Lung (tissue), 12 donors: ENCODE measurements around the gene COL12A1. TPM values are rescaled to one million over a fixed set of nuclear protein-coding genes. Genes with fewer than 3 reads are reported as not detected.

Experiments
- ATAC-seq: fragments of 200-7000 bp; cut with Tn5 transposase; one replicate; pipeline ENCODE4 v1.9.1; 2020; ENCODE audit warnings: moderate number of reproducible peaks; ENCODE audit not compliant: insufficient read depth, low FRiP score
- DNase-seq, 3 donors: peaks; one replicate each; pipeline ENCODE4 v3.0.0-alpha.2; 2013 to 2017
- H3K27ac ChIP-seq, 2 donors: one replicate each; pipeline ENCODE4 v1.5.1; 2013; ENCODE audit warnings: mild to moderate bottlenecking in 2 of 2, moderate library complexity in 2 of 2, control low read depth in 1 of 2, inconsistent platforms in 1 of 2, low read depth in 1 of 2, low read length in 1 of 2
- H3K27me3 ChIP-seq, 3 donors: one replicate each; pipeline ENCODE4 v1.5.1; 2013; ENCODE audit warnings: low read length in 2 of 3; ENCODE audit not compliant: control insufficient read depth in 3 of 3, insufficient read depth in 3 of 3
- H3K36me3 ChIP-seq, 4 donors: one replicate each; pipeline ENCODE4 v1.5.1; 2013; ENCODE audit warnings: low read length in 4 of 4, mild to moderate bottlenecking in 1 of 4, moderate library complexity in 1 of 4; ENCODE audit not compliant: control insufficient read depth in 4 of 4, insufficient read depth in 4 of 4
- H3K4me1 ChIP-seq, 5 donors: one replicate each; pipeline ENCODE4 v1.5.1; 2013; ENCODE audit warnings: low read length in 5 of 5, mild to moderate bottlenecking in 2 of 5, moderate library complexity in 1 of 5; ENCODE audit not compliant: control insufficient read depth in 5 of 5, insufficient read depth in 5 of 5
- H3K4me3 ChIP-seq: one replicate; pipeline ENCODE4 v1.5.1; 2013; ENCODE audit warnings: mild to moderate bottlenecking, control low read depth, moderate library complexity
- H3K9ac ChIP-seq, 2 donors: one replicate each; pipeline ENCODE4 v1.5.1; 2013; ENCODE audit warnings: low read length in 2 of 2, control low read depth in 1 of 2; ENCODE audit not compliant: insufficient read depth in 1 of 2
- H3K9me3 ChIP-seq, 4 donors: one replicate each; pipeline ENCODE4 v1.5.1; 2013; ENCODE audit warnings: low read length in 3 of 4, mild to moderate bottlenecking in 1 of 4, moderate library complexity in 1 of 4; ENCODE audit not compliant: control insufficient read depth in 4 of 4, insufficient read depth in 3 of 4
- CTCF ChIP-seq: IDR thresholded peaks from 2 replicates; pipeline ENCODE4 v1.5.1; 2012; ENCODE audit warnings: mild to moderate bottlenecking; ENCODE audit errors: control extremely low read depth, extremely low read depth
- WGBS, 2 donors: extraction: QIAGEN DNeasy Blood & Tissue Kit; methylation state at CpG; one replicate each; pipeline ENCODE4 v1.1.7; 2013; 5-methylcytosine and 5-hydroxymethylcytosine counted together
- polyA plus RNA-seq, 2 donors: library from polyadenylated mRNA; stranded (reverse); fragments of 200-250 nt; gene quantifications; one replicate each; pipeline ENCODE4 v1.2.1, GENCODE V29; 2013
- total RNA-seq, 2 donors: library from RNA; depleted of rRNA in 1 of 2; stranded (reverse); fragments of >200 nt in 1 of 2; gene quantifications; one replicate each; pipeline ENCODE4 v1.2.1, GENCODE V29; 2014 to 2021
- donor health status: control.
- donor health status: control.
- donor health status: Bipolar disorder and iron deficiency.
- donor health status: healthy.
- donor health status: DM: yes; HTN: yes; CAD: no.

The COL12A1 gene
- total and polyA plus RNA-seq, 4 donors: 10.6 to 75.7 (median 29.7) TPM

DNA sequence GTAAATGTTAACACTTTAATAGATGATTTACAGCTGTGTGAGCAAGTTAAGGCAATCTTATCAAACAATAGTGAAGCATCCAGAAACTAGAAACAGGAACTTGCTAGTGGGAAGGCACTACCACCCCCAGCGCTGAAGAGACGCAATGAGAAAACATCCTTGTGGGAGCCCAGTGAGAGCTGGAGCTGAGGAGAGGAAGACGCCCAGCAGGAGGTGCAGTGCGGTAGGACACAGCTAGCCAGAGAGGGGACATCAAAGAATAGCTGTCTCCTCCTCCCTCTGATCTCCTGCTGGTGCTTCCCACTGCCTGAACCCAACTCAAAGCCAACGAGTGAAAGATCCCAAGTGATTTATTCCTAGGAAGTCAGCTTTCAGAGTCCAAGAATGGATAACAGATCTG lies 140.3 kb downstream of the COL12A1 start:
- Histone ChIP-seq H3K9ac (no peak overlapping the region), H3K36me3 (no peaks in the 10 kb centered on the region), H3K9me3 (peaks cover 0 to 2% (median 0%) of the 10 kb centered on the region in 4 donors), H3K4me1 (no peaks in the 10 kb centered on the region), H3K27ac (no peak overlapping the region), H3K27me3 (no peaks in the 10 kb centered on the region), H3K4me3 (no peak overlapping the region)
- ATAC-seq (no peak), DNase-seq (peak in 2 of 3 donors; percentile 1 to 15)
- 38 to 44% methylated on average over 5 of the region's 5 CpGs for WGBS, 2 donors
- TF ChIP-seq CTCF: no peak

GRCh38 chr6:75052491-75052890 lies 153.4 kb downstream of the COL12A1 start:
- Histone ChIP-seq H3K9ac (no peak overlapping the region), H3K4me1 (no peaks in the 10 kb centered on the region), H3K27ac (no peak overlapping the region), H3K36me3 (no peaks in the 10 kb centered on the region), H3K4me3 (no peak overlapping the region), H3K9me3 (no peaks in the 10 kb centered on the region), H3K27me3 (no peaks in the 10 kb centered on the region)
- ATAC-seq: no peak
- 83 to 84% methylated on average over 3 of the region's 3 CpGs for WGBS, 2 donors
- DNase-seq: no peak
- TF ChIP-seq CTCF: no peak

GRCh38 chr6:75049308-75049707 lies 156.5 kb downstream of the COL12A1 start:
- no peaks in the 10 kb centered on the region for H3K4me1 ChIP-seq
- no peaks in the 10 kb centered on the region for H3K27me3 ChIP-seq
- no peak overlapping the region for H3K9ac ChIP-seq
- H3K36me3 ChIP-seq: no peaks in the 10 kb centered on the region
- ATAC-seq (no peak), DNase-seq (no peak)
- peaks cover 0 to 3% (median 0%) of the 10 kb centered on the region in 4 donors for H3K9me3 ChIP-seq
- no peak overlapping the region for H3K27ac ChIP-seq
- no peak overlapping the region for H3K4me3 ChIP-seq
- TF ChIP-seq CTCF: no peak

GRCh38 chr6:75044846-75045245 lies 161.0 kb downstream of the COL12A1 start:
- no peak for ATAC-seq
- H3K4me1 ChIP-seq: no peaks in the 10 kb centered on the region
- no peak overlapping the region for H3K27ac ChIP-seq
- no peaks in the 10 kb centered on the region for H3K36me3 ChIP-seq
- no peak overlapping the region for H3K9ac ChIP-seq
- no peak for DNase-seq
- TF ChIP-seq CTCF: no peak
- H3K4me3 ChIP-seq: no peak overlapping the region
- peaks cover 0 to 5% (median 2%) of the 10 kb centered on the region in 4 donors for H3K9me3 ChIP-seq
- no peaks in the 10 kb centered on the region for H3K27me3 ChIP-seq
